ENCODE data around the gene PRSS48. TPM values are rescaled to one million over a fixed set of nuclear protein-coding genes. Genes with fewer than 3 reads are reported as not detected.
"Not testable (repeated sequence)": the region's sequence is repeated elsewhere in the genome, so short reads cannot be mapped to it uniquely, and the experiment has no call there.

The PRSS48 gene
- total RNA-seq, 1 experiment from 2014 or later, result not detected

DNA sequence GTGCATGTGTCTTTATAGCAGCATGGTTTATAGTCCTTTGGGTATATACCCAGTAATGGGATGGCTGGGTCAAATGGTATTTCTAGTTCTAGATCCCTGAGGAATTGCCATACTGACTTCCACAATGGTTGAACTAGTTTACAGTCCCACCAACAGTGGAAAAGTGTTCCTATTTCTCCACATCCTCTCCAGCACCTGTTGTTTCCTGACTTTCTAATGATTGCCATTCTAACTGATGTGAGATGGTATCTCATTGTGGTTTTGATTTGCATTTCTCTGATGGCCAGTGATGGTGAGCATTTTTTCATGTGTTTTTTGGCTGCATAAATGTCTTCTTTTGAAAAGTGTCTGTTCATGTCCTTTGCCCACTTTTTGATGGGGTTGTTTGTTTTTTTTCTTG is 8.1 kb upstream of the PRSS48 start:
- RAD21 ChIA-PET (ENCODE audit: low non-redundant PET in 1 of 2, low total read pairs in 2 of 2, uncharacterized antibody in 2 of 2, unreplicated experiment in 2 of 2); ATAC-seq; BruUV-seq (replicated peaks); H3K4me3 ChIP-seq (replicated peaks in 1 of 2; ENCODE audit: low read depth in 1 of 2, low read length in 2 of 2); H3K79me2 ChIP-seq (ENCODE audit: insufficient read depth, low read length); H3K9me3 ChIP-seq (ENCODE audit: control insufficient read depth in 1 of 2, insufficient read depth in 1 of 2, low read depth in 1 of 2, low read length in 2 of 2); H3K27ac ChIP-seq (ENCODE audit: low read depth, low read length); H3K4me2 ChIP-seq (ENCODE audit: low read length); H3K27me3 ChIP-seq (ENCODE audit: insufficient read depth, low read length); H3K9me2 ChIP-seq (ENCODE audit: insufficient read depth); intact Hi-C loops (cut with micrococcal nuclease); H3K9ac ChIP-seq (ENCODE audit: low read length); CTCF ChIA-PET; H4K20me1 ChIP-seq (ENCODE audit: insufficient read depth); H3K36me3 ChIP-seq (ENCODE audit: control insufficient read depth in 1 of 2, insufficient read depth in 2 of 2, low read length in 2 of 2); POLR2A ChIA-PET; H2AFZ ChIP-seq (ENCODE audit: low read depth, low read length, poor library complexity, severe bottlenecking); DNase-seq (ENCODE audit: low read depth, low spot score); H3K4me1 ChIP-seq (ENCODE audit: control insufficient read depth in 1 of 2, insufficient read depth in 2 of 2, low read length in 2 of 2): not testable (repeated sequence)

DNA sequence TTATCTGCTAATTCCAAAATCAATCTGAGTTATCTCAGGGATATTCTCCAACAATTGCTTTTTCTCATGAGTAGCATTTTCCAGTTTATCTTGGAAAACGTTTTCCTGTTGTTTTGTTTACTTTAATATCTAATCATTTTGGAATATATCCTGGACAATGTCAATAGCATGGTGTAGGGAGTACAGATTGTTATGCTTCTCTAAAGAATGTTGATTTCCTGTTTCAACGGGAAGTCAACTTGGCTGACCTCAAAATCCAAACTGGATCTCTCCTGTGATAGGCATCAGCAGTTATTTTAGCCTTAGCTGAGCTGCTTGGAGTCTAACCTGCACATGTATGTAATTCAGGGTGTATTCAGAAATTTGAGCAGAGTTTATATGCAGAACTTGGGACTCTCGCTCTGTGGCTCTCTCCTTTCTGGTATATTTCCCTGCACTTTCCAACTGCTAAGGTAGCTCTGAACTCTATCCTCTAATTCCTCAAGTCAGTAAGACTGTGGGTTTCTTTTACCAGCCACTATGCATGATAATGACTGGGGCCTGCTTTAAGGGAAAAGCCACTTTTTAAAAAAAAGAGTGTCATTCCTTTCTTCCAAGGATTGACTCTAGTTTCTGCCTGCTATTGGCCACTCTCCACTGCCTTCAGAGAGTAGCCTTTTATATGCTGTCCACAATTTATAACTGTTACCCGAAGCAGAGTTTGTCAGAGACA is 7.7 kb downstream of the PRSS48 start:
- ChIA-PET CTCF (no interaction called here), POLR2A (no interaction called here), RAD21 (ENCODE audit: low non-redundant PET in 1 of 2, low total read pairs in 2 of 2, uncharacterized antibody in 2 of 2, unreplicated experiment in 2 of 2) (no interaction called here)
- peaks cover 0 to 3% of the 10 kb centered on the region in 2 experiments; a peak in 1 of 4 replicates for H3K4me1 ChIP-seq (ENCODE audit: control insufficient read depth in 1 of 2, insufficient read depth in 2 of 2, low read length in 2 of 2)
- H3K9me3 ChIP-seq (ENCODE audit: control insufficient read depth in 1 of 2, insufficient read depth in 1 of 2, low read depth in 1 of 2, low read length in 2 of 2), result no peaks in the 10 kb centered on the region
- H2AFZ ChIP-seq (ENCODE audit: low read depth, low read length, poor library complexity, severe bottlenecking), result no peak overlapping the region
- H3K27ac ChIP-seq (ENCODE audit: low read depth, low read length), result no peak overlapping the region
- H3K9me2 ChIP-seq (ENCODE audit: insufficient read depth), result no peaks in the 10 kb centered on the region
- no peak overlapping the region for H3K4me2 ChIP-seq (ENCODE audit: low read length)
- no peak overlapping the region for H3K4me3 ChIP-seq (replicated peaks in 1 of 2; ENCODE audit: low read depth in 1 of 2, low read length in 2 of 2)
- DNase-seq (ENCODE audit: low read depth, low spot score) (no peak), ATAC-seq (no peak)
- H3K27me3 ChIP-seq (ENCODE audit: insufficient read depth, low read length), result no peaks in the 10 kb centered on the region
- peaks cover 41% of the 10 kb centered on the region for H3K79me2 ChIP-seq (ENCODE audit: insufficient read depth, low read length)
- H4K20me1 ChIP-seq (ENCODE audit: insufficient read depth), result no peaks in the 10 kb centered on the region
- no TSS peak for BruUV-seq (replicated peaks)
- no peak overlapping the region for H3K9ac ChIP-seq (ENCODE audit: low read length)
- intact Hi-C loops (cut with micrococcal nuclease), result no loop called here
- no peaks in the 10 kb centered on the region for H3K36me3 ChIP-seq (ENCODE audit: control insufficient read depth in 1 of 2, insufficient read depth in 2 of 2, low read length in 2 of 2)
- TF ChIP-seq SP1 (IDR thresholded peaks at IDR 0.05; ENCODE audit: low read depth) (no peak), EGR1 (IDR thresholded peaks at IDR 0.05; ENCODE audit: low read depth) (no peak), POLR2AphosphoS5 (IDR thresholded peaks at IDR 0.05; ENCODE audit: low read depth, low read length) (no peak), JUND (IDR thresholded peaks at IDR 0.05) (no peak), POLR2A (IDR thresholded peaks at IDR 0.05; ENCODE audit: borderline replicate concordance, extremely low read depth, insufficient read depth, insufficient read length) (no peak), CEBPB (IDR thresholded peaks at IDR 0.05; ENCODE audit: low read depth) (no peak), ELF1 (IDR thresholded peaks at IDR 0.05; ENCODE audit: borderline replicate concordance, low read depth) (no peak), SRF (IDR thresholded peaks at IDR 0.05; ENCODE audit: low read depth) (no peak), EZH2phosphoT487 (IDR thresholded peaks at IDR 0.05; ENCODE audit: borderline replicate concordance) (no peak), ZFX (IDR thresholded peaks at IDR 0.05) (no peak), RAD21 (IDR thresholded peaks at IDR 0.05; ENCODE audit: low read depth) (no peak), CBX3 (IDR thresholded peaks at IDR 0.05; ENCODE audit: low read depth) (no peak), YY1 (IDR thresholded peaks at IDR 0.05; ENCODE audit: extremely low read depth, insufficient replicate concordance, low read depth, low read length) (no peak), EZH2 (IDR thresholded peaks at IDR 0.05) (no peak)
- TF ChIP-seq, protein P1, sequence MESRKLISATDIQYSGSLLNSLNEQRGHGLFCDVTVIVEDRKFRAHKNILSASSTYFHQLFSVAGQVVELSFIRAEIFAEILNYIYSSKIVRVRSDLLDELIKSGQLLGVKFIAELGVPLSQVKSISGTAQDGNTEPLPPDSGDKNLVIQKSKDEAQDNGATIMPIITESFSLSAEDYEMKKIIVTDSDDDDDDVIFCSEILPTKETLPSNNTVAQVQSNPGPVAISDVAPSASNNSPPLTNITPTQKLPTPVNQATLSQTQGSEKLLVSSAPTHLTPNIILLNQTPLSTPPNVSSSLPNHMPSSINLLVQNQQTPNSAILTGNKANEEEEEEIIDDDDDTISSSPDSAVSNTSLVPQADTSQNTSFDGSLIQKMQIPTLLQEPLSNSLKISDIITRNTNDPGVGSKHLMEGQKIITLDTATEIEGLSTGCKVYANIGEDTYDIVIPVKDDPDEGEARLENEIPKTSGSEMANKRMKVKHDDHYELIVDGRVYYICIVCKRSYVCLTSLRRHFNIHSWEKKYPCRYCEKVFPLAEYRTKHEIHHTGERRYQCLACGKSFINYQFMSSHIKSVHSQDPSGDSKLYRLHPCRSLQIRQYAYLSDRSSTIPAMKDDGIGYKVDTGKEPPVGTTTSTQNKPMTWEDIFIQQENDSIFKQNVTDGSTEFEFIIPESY (IDR thresholded peaks at IDR 0.05; ENCODE audit: extremely low read depth, insufficient replicate concordance, low read length), result no peak
- TF ChIP-seq, protein P2, sequence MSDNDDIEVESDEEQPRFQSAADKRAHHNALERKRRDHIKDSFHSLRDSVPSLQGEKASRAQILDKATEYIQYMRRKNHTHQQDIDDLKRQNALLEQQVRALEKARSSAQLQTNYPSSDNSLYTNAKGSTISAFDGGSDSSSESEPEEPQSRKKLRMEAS (IDR thresholded peaks at IDR 0.05), result no peak
- TF ChIP-seq, protein P3, sequence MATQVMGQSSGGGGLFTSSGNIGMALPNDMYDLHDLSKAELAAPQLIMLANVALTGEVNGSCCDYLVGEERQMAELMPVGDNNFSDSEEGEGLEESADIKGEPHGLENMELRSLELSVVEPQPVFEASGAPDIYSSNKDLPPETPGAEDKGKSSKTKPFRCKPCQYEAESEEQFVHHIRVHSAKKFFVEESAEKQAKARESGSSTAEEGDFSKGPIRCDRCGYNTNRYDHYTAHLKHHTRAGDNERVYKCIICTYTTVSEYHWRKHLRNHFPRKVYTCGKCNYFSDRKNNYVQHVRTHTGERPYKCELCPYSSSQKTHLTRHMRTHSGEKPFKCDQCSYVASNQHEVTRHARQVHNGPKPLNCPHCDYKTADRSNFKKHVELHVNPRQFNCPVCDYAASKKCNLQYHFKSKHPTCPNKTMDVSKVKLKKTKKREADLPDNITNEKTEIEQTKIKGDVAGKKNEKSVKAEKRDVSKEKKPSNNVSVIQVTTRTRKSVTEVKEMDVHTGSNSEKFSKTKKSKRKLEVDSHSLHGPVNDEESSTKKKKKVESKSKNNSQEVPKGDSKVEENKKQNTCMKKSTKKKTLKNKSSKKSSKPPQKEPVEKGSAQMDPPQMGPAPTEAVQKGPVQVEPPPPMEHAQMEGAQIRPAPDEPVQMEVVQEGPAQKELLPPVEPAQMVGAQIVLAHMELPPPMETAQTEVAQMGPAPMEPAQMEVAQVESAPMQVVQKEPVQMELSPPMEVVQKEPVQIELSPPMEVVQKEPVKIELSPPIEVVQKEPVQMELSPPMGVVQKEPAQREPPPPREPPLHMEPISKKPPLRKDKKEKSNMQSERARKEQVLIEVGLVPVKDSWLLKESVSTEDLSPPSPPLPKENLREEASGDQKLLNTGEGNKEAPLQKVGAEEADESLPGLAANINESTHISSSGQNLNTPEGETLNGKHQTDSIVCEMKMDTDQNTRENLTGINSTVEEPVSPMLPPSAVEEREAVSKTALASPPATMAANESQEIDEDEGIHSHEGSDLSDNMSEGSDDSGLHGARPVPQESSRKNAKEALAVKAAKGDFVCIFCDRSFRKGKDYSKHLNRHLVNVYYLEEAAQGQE (IDR thresholded peaks at IDR 0.05; ENCODE audit: low read depth), result no peak
